ENCODE data around the gene ZNF70.

The ZNF70 gene

GRCh38 chr22:23779731-23780130 is 28.8 kb upstream of the ZNF70 start:
- no peak for DNase-seq (ENCODE audit: low read depth, low spot score)

DNA sequence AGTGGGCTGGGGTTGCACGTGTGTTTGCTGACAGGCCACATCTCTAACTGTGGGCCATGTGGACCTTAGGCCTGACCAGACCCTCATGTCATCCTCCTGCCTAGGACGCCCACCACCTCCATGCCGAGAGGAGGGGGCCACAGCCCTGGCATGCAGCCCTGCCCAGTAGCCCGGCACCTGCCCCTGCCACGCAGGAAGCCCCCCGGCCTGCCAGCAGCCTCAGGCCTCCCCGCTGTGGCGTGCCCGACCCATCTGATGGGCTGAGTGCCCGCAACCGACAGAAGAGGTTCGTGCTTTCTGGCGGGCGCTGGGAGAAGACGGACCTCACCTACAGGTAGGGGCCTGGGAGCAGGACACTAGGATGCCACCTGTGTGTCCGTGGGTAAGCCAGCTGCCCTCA is 28.2 kb upstream of the ZNF70 start:
- no peak for DNase-seq (ENCODE audit: low read depth, low spot score)

DNA sequence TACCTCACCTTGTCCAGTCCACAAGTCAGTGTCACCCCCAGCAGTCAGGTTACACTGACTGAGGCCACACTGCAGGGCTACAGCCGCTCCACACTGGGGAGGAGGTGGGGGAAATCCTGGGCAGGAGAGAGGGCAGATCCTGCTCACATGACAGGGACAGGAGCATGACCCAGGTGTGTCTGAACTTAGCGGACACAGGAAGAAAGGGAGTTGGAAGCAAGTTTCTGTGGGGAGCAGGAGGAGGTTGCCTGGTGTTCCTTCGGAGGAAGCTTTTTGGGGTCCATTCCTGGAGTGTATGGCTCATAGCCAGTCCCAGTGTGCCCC is 27.6 kb upstream of the ZNF70 start:
- DNase-seq (ENCODE audit: low read depth, low spot score) = no peak

DNA sequence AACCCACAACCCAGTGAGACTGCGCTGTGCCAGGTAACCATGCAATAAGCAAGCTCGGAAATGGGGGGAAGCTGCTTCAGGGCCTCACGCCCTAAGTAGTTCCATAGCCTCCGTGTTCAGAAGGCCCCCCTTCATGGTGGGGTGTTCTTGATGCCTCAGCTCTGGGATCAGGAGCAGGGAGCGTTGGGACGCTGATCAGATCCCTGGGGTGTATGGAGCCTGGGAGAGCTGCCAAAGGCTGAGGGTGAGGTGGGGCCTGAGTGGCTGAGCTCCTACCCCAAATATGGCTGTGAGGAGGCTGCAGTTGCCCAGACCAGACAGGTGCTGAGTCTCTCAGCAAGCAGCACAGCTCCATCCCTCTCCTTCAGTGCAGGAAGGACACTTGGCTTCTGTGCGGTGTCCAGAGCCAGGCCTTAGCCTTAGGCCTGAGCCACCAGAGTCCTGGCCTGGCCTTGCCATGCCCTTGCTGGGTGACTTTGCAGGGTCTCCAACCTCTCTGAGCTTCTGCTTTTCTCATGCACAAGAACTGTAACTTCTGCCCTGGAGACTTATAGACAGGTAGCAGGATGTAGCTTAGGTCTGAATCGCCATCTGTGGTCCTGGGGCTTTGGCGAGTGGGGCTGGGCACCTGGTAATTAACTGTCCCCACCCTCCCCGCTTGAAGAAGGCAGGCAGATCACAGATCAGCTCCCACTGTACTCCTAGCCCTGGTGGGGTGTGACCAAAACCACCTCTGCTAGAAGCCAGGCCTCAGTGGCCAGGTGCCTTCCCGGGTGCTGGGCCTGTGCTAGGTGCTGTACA is 27.1 kb upstream of the ZNF70 start:
- no peak for DNase-seq (ENCODE audit: low read depth, low spot score)

DNA sequence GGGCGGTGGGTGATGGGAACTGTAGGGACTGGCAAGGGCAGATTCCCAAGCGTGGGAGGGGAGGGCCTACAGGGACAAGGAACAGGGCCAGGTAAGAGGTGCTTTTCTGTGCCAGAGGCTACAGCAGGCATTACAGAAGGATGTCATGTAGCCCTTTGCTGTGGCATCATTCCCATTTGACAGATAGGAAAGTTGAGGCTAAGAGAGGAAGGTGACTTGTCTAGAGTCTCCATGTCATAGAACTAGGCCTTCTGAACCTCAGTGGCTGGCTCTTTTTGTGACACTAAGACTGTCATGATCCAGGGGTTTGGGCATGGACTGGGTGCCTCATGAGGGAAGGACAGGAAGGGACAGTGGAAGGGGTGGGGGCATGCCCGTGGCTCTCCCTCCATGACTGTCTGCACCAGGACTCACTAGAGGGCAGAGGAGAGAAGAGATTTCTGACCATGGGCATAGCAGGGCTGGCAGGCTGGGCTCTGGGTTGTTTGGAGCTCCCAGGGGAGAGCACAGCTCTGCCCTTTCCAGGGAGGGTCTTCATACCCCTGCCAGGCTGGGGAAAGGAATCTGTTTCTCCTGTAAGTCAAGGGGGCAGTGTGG is 25.0 kb upstream of the ZNF70 start:
- no peak for DNase-seq (ENCODE audit: low read depth, low spot score)

DNA sequence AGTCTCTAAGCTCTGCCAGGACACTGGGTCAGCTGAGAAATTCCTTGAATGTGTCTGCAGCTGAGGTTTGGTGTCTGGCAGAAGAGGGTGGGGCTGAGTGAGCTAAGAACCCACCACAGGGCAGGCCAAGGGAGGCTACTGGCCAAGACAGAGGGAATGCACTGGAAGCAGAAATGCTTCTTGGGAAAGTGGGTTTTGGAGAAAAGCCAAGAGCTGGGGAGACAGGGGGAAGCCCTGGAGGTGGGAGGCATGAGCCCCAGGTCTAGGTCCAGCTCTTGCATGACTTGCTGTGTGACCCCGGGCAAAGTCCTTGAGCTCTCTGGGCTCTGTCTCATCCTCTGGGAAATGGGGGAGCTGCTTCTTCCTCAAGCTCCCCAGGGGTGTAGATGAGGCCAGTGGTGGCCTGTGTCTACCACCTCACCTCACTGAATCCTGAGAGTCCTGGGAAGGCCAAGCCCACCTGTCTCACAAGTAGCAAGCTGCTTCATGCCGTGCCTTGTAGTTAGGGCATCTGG is 24.1 kb upstream of the ZNF70 start:
- no peak for DNase-seq (ENCODE audit: low read depth, low spot score)

DNA sequence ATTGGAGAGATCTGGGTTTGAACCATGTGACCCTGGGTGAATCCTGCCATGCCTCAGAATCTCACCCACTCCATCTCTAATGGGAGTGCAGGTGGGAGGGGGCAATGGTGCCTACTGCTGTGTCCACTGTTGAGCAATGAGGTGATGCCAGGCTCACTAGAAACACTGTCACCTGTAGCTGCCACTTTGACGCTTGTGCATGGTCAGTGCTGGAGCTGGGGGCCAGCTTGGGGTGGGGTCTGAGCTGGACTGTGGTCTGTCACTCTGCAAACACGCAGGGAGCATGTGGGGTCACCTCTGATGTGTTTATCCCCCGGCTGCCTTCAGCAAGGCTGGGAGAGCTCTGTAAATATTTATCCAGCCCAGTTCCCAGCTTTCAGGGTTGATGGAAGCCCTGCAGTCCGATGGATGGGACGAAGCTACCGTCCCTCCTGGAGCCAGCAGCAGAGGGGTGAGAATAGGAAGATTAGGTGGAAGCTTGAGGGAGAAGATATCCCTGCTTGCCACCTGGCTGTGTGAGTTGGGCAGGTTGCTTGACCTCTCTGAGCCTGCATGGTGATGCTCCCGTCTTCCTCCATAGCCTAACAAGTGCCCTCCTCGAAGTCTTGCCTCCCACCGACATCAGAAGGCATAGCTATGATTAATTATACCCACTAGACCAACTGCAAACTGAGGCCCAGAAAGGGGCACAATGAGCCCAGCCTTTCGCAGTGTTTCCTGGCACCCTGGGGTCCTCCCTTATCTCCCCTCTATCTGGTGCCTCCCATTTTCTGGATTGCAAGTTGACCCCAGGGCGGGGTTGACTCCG is 23.4 kb upstream of the ZNF70 start:
- DNase-seq (ENCODE audit: low read depth, low spot score) = no peak

DNA sequence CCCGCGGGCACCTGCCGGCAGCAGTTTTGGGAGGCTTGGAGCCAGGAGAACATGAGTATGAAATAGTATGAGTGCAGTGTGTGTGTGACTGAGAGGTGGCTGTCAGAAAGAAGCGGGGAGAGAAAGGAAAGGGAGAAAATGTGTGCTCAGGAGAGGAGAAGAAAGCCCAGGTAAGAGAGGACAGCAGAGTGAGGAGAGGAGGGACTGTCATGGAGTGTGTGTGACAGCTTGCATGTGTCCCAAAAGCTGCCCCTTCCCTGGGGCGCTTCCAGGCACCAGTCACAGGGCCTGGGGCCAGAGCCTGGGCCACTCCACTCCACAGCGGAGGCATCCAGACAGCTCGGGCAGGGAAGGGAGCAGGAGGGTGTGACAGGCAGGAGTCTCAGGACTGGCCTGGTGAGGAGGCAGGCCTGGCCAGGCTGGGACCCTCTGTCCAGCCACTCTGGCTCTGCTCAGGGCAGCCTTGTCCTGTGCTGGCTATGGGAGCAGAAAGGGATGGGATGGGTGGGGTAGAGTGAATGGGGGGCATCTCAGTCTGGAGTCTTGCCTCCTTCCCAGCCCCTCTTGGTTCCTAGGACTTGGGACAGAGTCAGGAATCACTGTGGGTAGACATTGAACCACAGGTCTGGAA is 22.7 kb upstream of the ZNF70 start:
- no peak for DNase-seq (ENCODE audit: low read depth, low spot score)

DNA sequence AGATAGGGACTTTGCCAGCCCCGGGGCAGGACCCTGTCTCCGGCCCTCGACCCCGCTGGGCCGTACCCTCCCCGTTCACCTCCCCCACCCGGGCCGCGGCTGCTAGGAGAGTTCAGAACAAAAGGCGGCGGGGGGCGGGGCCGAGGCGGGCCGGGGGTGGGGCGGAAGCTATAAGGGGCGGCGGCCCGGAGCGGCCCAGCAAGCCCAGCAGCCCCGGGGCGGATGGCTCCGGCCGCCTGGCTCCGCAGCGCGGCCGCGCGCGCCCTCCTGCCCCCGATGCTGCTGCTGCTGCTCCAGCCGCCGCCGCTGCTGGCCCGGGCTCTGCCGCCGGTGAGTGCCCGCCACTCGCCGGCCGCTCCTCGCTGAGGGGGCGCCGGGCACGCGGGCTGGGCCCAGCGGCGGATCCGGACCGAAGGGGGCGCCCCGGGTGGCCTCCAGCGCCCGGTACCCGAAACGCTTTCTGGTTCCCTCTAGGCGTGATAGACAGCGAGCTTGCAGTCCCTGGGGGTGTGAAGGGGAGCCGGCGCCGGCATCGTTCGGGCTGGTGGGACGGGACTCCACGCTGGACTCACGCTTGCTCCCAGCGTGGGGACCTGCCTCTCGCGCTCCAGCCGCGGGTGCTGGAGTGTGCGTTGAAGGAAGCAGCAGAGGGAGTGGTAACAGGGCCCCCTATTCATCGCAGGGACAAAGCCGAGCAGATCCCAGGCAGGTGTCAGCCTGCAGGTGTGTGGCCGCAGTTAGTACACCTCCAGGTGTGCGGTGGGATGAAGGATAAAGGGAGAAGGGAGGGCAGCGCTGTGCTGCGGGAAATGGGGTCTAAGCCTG is 21.9 kb upstream of the ZNF70 start, which contains the start of gene MMP11:
Gene MMP11 (plus strand): TSS at position 201 of the 825 bp plus-strand sequence. CDS start 22 bp downstream, at position 223.
- no peak for DNase-seq (ENCODE audit: low read depth, low spot score)

DNA sequence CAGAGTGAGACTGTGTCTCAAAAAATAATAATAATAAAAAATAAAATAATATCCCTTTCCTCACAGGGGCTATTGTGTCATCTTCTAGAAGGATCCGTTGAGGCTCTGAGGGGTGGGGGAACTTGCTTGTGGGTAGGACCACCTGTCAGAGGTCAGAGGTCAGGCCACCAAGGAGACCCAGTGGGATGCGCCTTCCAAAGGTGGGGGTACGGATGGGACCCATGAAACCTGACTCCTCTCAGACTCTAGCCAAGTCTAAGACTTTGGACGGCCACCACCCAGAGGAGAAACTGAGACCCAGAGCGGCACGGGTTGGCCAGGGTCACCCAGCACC is 21.4 kb upstream of the ZNF70 start:
- DNase-seq (ENCODE audit: low read depth, low spot score) = no peak

GRCh38 chr22:23769321-23769965 is 18.5 kb upstream of the ZNF70 start:
- DNase-seq (ENCODE audit: low read depth, low spot score) = no peak

DNA sequence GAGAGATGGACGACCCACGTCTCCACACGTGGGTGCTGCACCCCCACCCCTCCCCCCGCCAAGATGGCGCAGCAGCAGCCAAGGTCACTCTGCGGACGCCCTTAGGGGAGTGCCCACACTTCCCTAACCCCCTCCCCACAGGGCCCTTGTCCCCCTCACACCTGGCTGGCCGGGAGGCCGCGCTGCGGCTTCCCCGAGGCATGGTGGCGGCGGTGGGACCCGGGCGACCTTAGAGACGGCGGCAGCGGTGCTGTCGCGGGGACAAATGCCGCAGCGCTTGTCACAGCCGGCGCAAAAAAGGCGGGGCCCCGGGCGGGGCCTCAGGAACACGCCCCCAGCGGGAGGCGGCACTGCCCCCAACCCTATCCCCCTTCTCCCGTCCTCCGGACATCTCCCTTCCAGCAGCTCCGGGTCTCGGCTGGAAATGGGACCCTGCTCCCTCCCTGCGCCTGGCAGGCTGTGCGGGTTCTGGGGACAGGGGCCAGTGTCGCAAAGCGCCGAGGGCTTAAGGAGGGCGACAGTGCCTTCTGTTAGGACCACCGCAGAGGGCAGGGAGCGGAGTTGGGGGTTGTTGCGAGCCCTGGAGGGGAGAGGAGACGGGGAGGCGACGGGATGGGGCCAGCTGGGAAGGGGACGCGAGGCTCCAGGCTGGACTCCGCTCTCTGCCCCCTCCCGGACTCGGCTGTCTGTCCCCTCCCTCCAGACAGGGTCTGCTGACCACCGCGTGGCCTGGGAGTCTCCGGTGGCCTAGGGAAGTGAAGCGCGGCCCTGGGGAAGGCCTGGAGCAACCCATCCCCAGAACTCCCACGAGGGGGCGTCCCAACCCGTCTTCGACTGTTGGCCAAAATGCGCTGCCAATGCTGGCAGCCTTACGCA is 17.0 kb upstream of the ZNF70 start, which contains the start of gene CHCHD10:
Gene CHCHD10 (minus strand): TSS at position 300 of the 876 bp plus-strand sequence. CDS start 98 bp downstream, at position 202.
- peak; percentile 58 for DNase-seq (ENCODE audit: low read depth, low spot score)

DNA sequence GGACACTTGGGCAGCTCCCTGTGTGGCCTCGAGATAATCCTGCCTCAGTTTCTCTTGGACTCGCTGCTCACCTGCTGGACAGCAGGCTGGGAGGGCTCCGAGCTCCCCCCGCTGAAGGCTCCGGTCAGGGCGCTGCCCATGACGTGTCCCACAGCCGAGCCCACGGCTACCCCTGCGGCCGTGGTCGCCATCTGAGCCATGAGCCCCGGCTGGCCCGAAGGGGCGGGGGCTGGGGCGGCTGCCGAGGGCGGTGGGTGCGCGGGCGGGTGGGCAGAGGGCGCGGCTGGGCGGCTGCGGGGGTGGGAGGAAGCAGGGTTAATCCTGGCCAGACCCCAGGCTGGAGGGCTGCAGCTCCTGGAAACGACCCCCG is 16.4 kb upstream of the ZNF70 start:
- DNase-seq (ENCODE audit: low read depth, low spot score) = no peak

DNA sequence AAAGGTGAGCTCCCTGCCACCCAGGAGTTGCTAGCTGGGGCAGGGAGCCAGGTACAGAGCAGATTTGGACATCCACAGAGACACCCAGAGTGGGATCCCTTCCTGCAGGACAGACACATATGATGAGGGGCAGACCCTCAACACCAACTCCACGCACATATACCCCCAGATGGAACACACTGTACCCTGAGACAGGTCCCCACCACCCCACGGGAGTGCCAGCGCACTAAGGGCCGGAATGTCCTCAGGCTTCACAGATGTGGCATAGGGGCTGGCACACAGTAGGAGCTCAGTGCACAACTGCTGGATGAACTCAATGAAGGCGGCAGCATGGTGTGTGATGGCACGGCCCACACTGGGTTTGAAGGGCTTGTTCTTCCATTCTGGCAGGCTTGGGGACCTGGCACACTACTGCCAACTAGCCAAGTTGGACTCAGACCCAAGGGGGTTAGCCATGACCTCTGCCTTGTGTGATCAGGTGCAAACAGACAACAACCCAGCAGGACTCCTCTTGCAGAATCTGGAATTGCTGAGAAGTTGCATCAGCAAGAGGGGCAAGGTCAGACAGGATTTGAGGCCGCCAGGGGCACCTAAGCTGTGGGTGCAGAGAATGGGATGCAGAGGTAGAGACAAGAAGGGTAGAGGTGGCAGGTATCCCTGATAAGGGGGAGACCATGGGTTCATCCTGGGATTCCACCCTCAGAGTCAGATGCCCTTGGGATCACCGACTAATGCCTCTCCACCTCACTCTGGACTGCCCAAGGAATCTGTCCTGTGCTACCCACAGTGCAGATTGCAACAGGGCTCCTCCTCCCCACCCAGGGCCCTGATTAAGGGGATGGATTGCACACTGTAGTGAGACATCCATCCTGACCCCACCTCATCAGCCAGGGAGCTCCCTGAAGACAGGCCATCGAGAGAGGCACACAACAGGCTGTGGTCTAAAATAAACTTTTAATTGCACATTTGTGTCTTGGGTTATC is 14.3 kb upstream of the ZNF70 start:
- no peak for DNase-seq (ENCODE audit: low read depth, low spot score)

- no peak for DNase-seq (ENCODE audit: low read depth, low spot score)
Measured at GRCh38 chr22:23763954-23764353, 13.0 kb upstream of the ZNF70 start.

DNA sequence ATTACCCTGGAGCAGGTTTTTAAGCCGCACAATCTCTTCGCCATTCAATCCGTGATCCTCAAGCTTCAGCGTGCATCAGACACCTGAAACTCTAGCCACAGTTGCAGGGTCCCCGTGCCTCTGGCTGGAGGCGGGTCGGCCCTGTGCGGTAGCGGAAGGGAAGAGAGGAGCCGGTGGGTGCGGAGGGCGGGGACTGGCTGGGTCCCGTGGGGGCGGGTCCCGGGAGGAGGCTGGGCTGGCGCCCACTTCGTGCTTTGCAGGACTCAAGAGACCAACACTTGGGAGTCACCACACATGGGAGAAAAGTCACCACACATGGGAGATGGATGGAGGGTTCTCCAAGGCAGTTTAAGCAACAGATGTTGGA is 12.7 kb upstream of the ZNF70 start:
- no peak for DNase-seq (ENCODE audit: low read depth, low spot score)

DNA sequence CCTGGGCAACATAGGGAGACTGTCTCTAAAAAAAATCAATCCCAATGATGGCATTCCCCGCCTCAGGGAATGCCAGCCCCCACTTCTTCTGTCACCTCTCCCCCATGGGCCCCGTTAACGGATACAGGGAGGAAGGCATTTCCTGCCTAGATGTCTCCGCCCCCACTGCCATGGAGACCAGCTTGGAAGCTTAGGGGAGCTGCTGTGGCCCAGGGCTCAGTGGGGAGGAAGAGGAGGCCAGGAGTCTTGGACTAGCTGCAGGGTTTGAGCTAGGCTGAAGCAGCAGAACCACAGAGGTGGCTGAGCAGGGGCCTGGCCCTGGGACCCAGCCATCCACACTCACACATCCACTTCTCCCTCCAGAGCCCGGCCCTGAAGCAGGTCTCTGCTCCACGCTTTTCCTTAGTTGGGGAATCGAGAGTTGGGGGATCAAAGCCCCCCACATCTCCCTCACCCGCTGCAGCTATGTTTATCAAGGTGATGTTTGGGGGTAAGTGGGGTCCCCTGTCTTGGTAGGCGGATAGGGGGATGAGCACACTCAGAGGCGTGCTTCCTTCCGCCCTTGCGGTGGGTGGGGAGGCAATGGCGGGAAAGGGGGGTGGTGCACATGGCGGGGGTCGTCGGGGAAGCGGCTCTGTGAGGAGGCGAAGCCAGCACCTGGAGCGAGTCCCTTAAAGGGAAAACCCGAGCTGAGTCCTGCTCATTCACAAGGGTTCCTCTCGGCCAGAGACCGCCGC is 12.1 kb upstream of the ZNF70 start, which contains the start of gene C22orf15:
Gene C22orf15 (plus strand): TSS at position 149 of the 737 bp plus-strand sequence. CDS start 317 bp downstream, at position 466.
- DNase-seq (ENCODE audit: low read depth, low spot score) = no peak

DNA sequence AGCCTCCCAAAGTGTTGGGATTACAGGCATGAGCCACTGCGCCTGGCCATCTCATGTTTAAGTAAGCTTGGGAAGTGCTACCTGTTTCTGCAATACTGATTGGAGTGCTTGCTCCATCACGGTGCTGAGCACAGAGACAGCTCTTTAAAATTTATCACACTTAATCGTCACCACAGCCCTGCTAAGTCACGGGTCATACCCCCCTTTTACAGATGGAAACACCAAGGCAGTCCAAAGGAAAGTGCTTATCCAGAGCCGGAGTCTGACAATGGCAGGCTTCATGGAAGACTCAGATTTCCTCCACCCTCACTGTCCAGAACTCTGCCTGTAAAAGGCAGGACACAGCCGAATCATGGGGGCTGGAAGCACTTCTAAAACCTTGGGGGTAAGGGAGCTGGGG is 9.1 kb upstream of the ZNF70 start:
- no peak for DNase-seq (ENCODE audit: low read depth, low spot score)
